K562 (cell line): ENCODE measurements around the gene AMBP. TPM values are rescaled to one million over a fixed set of nuclear protein-coding genes. Genes with fewer than 3 reads are reported as not detected.

Experiments
- ATAC-seq: fragments of 200-7000 bp; cut with Tn5 transposase; 3 replicates; pipeline ENCODE4 v1.9.1; 2020; ENCODE audit warnings: moderate library complexity
- BruUV-seq: library from RNA; stranded (reverse); fragments of 400-500 nt; replicated peaks from 2 replicates; lab custom pipeline; 2021; lab: Mats Ljungman, UMichigan
- CTCF ChIA-PET: fragments of 300-600 bp; formaldehyde crosslinking; extraction: SDS; loops from one replicate; lab custom pipeline; 2021; ENCODE audit warnings: low intra/inter-chr PET ratio; lab: Yijun Ruan, JAX
- POLR2A ChIA-PET: fragments of 300-600, 350-650 bp; sonication (Branson Sonifier 250); formaldehyde crosslinking; extraction: SDS; loops from one replicate; lab custom pipeline; 2021; ENCODE audit warnings: antibody characterized with exemption, inconsistent platforms; lab: Yijun Ruan, JAX
- DNase-seq, 4 experiments: peaks; one replicate each; pipeline versions ENCODE4 v3.0.0 to v3.0.0-alpha.2; 2011 to 2018; ENCODE audit warnings: low spot score in 3 of 4, mixed read lengths in 3 of 4; ENCODE audit errors: extremely low read depth in 1 of 4
- FAIRE-seq: peaks from 2 replicates; lab custom pipeline; 2011; peaks lifted over from hg19 to GRCh38; lab: Jason Lieb, UNC
- H2AFZ ChIP-seq: 2 replicates; pipeline ENCODE4 v1.6.0; 2011; ENCODE audit warnings: low read depth, low read length, control low read depth, inconsistent platforms
- H3K27ac ChIP-seq: fragments of 200-600 bp; 3 replicates; pipeline ENCODE4 v1.8.0; 2011; ENCODE audit warnings: low read depth, mild to moderate bottlenecking, control low read depth, inconsistent platforms, low read length, moderate library complexity, mixed read lengths; ENCODE audit errors: extremely low read depth
- H3K27me3 ChIP-seq, 2 experiments: fragments of 300-600 bp in 1 of 2; 2 replicates in 1 of 2; 3 replicates in 1 of 2; pipeline versions ENCODE4 v1.6.0 to v1.8.0; 2011; ENCODE audit warnings: inconsistent platforms in 2 of 2, low read length in 2 of 2, mild to moderate bottlenecking in 1 of 2, mixed read lengths in 1 of 2, moderate library complexity in 1 of 2; ENCODE audit not compliant: control insufficient read depth in 2 of 2, insufficient read depth in 2 of 2
- H3K36me3 ChIP-seq: fragments of 300-600 bp; 3 replicates; pipeline ENCODE4 v1.8.0; 2011; ENCODE audit warnings: mild to moderate bottlenecking, low read length, inconsistent platforms; ENCODE audit not compliant: control insufficient read depth, insufficient read depth
- H3K4me1 ChIP-seq, 2 experiments: fragments of 200-600 bp in 1 of 2; replicated peaks in 1 of 2; 2 replicates in 1 of 2; 3 replicates in 1 of 2; pipeline versions ENCODE4 v1.5.1 to v1.8.0; 2011; ENCODE audit warnings: inconsistent platforms in 2 of 2, low read length in 2 of 2, mild to moderate bottlenecking in 1 of 2, mixed read lengths in 1 of 2, moderate library complexity in 1 of 2; ENCODE audit not compliant: control insufficient read depth in 2 of 2, insufficient read depth in 2 of 2
- H3K4me2 ChIP-seq: 2 replicates; pipeline ENCODE4 v1.6.1; 2011; ENCODE audit warnings: low read length, control low read depth, inconsistent platforms, mixed read lengths; ENCODE audit not compliant: insufficient read depth
- H3K4me3 ChIP-seq: fragments of 200-600 bp; sonication (generic), shearing (Covaris generic); 2 replicates; pipeline ENCODE4 v1.5.1; 2016; ENCODE audit warnings: control low read depth, inconsistent platforms
- H3K79me2 ChIP-seq: fragments of 200-600 bp; 3 replicates; pipeline ENCODE4 v1.8.0; 2011; ENCODE audit warnings: low read length, inconsistent platforms; ENCODE audit not compliant: control insufficient read depth, insufficient read depth
- H3K9ac ChIP-seq, 2 experiments: 2 replicates each; pipeline versions ENCODE4 v1.6.0 to v1.6.1; 2011; ENCODE audit warnings: low read depth in 2 of 2, low read length in 2 of 2, control low read depth in 1 of 2, inconsistent platforms in 1 of 2, mild to moderate bottlenecking in 1 of 2, mixed read lengths in 1 of 2; ENCODE audit not compliant: insufficient read depth in 1 of 2
- H3K9me1 ChIP-seq: one replicate; pipeline ENCODE4 v1.6.0; 2011; ENCODE audit warnings: inconsistent platforms, mild to moderate bottlenecking, low read length, moderate library complexity; ENCODE audit not compliant: control insufficient read depth, insufficient read depth
- H3K9me3 ChIP-seq: replicated peaks from 2 replicates; pipeline ENCODE4 v1.5.1; 2011; ENCODE audit warnings: low read depth, low read length, inconsistent platforms; ENCODE audit not compliant: control insufficient read depth, insufficient read depth
- H4K20me1 ChIP-seq: replicated peaks from 2 replicates; pipeline ENCODE4 v1.6.1; 2011; ENCODE audit warnings: low read length, inconsistent platforms, mixed read lengths; ENCODE audit not compliant: control insufficient read depth, insufficient read depth
- BCL6 ChIP-seq: fragments of 250-450 bp; sonication (Bioruptor Pico); IDR thresholded peaks from 2 replicates; pipeline ENCODE4 v1.4.0; 2020
- CBX1 ChIP-seq: sonication (generic); IDR thresholded peaks from 2 replicates; pipeline ENCODE4 v1.6.1; 2016; ENCODE audit warnings: antibody characterized with exemption, low read depth, mild to moderate bottlenecking
- CBX3 ChIP-seq, 2 experiments: IDR thresholded peaks; 1 replicate in 1 of 2; 2 replicates in 1 of 2; pipeline ENCODE4 v1.6.1; 2012; ENCODE audit warnings: inconsistent platforms in 2 of 2, low read length in 2 of 2, borderline replicate concordance in 1 of 2, control low read depth in 1 of 2
- ELF4 ChIP-seq: fragments of 450-650 bp; formaldehyde crosslinking; IDR thresholded peaks from 2 replicates; pipeline ENCODE4 v1.4.0; 2022; ENCODE audit warnings: missing genetic modification characterization
- ETV1 ChIP-seq: fragments of 450-650 bp; conservative IDR thresholded peaks from 2 replicates; pipeline ENCODE4 v1.6.1; 2016; ENCODE audit warnings: missing genetic modification characterization, control low read depth, low read depth, missing compliant biosample characterization
- GATAD2B ChIP-seq: fragments of 450-650 bp; IDR thresholded peaks from 2 replicates; pipeline ENCODE4 v1.6.1; 2017; ENCODE audit warnings: mild to moderate bottlenecking, borderline replicate concordance
- KAT7 ChIP-seq: sonication (generic); formaldehyde crosslinking; IDR thresholded peaks from 2 replicates; pipeline ENCODE4 v1.8.0; 2022; ENCODE audit warnings: missing genetic modification reagents, mild to moderate bottlenecking, borderline replicate concordance
- MLLT1 ChIP-seq, 2 experiments: fragments of 450-650 bp; IDR thresholded peaks; 2 replicates each; pipeline ENCODE4 v1.6.1; 2016
- PRDM10 ChIP-seq: fragments of 450-650 bp; IDR thresholded peaks from 2 replicates; pipeline ENCODE4 v1.6.1; 2018; ENCODE audit not compliant: partially characterized antibody
- SMARCA5 ChIP-seq: fragments of 450-650 bp; IDR thresholded peaks from 2 replicates; pipeline ENCODE4 v1.6.1; 2016
- WGBS: fragments of 100-300 bp; shearing (Covaris generic); methylation state at CpG from one replicate; pipeline ENCODE4 v1.1.6; 2016; ENCODE audit warnings: low coverage, mixed read lengths; ENCODE audit not compliant: insufficient coverage; ENCODE audit errors: missing lambda C conversion rate; 5-methylcytosine and 5-hydroxymethylcytosine counted together
- in situ Hi-C: fragments of 300-500 bp; cut with MboI; formaldehyde crosslinking; loops from 4 replicates; pipeline ENCODE4 v1.15.0; 2018; ENCODE audit warnings: inconsistent platforms, mixed read lengths
- intact Hi-C: fragments of 100-400 bp; cut with micrococcal nuclease; formaldehyde crosslinking; loops from 2 replicates; pipeline ENCODE4 v1.14.2; 2022
- polyA plus RNA-seq, 8 experiments: library from polyadenylated mRNA; depleted of rRNA in 4 of 8; stranded (reverse) in 5 of 8; unstranded in 3 of 8; fragments of >200 nt; fragmentation: Nextera tagmentation in 2 of 8; fragmentation: Illumina TruSeq in 1 of 8; extraction: Ambion mirVana in 2 of 8; extraction: Trizol in 1 of 8; gene quantifications; 2 replicates each; pipeline versions ENCODE4 v1.2.1 to v1.2.3, GENCODE V29; 2011 to 2014; ENCODE audit warnings: inconsistent platforms in 1 of 8, missing spikeins in 1 of 8
- total RNA-seq, 7 experiments: library from RNA; depleted of rRNA in 6 of 7; stranded (reverse); fragments of >200 nt in 6 of 7; fragmentation: Illumina TruSeq in 2 of 7; extraction: Trizol in 2 of 7; gene quantifications; 2 replicates each; pipeline versions ENCODE4 v1.2.1 to v1.2.3, GENCODE V29; 2011 to 2021; ENCODE audit warnings: low replicate concordance in 1 of 7

Gene AMBP
- total and polyA plus RNA-seq, 9 of the 15 experiments (the other 6 are each of a cell fraction or from before 2014, with no cell fraction given) = 1.3 TPM; not detected in 8

GRCh38 chr9:114021578-114021977 lies 56.5 kb downstream of the AMBP start:
- H2AFZ ChIP-seq = no peak overlapping the region
- intact Hi-C loops = no loop called here
- no peaks in the 10 kb centered on the region for H3K79me2 ChIP-seq
- H4K20me1 ChIP-seq = no peaks in the 10 kb centered on the region
- FAIRE-seq (no peak), DNase-seq (no peak), ATAC-seq (no peak)
- no peak for TF ChIP-seq GATAD2B
- no peaks in the 10 kb centered on the region for H3K36me3 ChIP-seq
- no peak overlapping the region for H3K27ac ChIP-seq
- ChIA-PET CTCF (no interaction called here), POLR2A (no interaction called here)
- in situ Hi-C loops = no loop called here
- no peaks in the 10 kb centered on the region for H3K27me3 ChIP-seq
- no peaks in the 10 kb centered on the region for H3K9me3 ChIP-seq
- no peak overlapping the region for H3K9ac ChIP-seq
- 44% methylated on average over 3 of the region's 3 CpGs for WGBS
- BruUV-seq = no TSS peak
- no peak overlapping the region for H3K4me3 ChIP-seq
- no peaks in the 10 kb centered on the region for H3K9me1 ChIP-seq
- no peak overlapping the region for H3K4me2 ChIP-seq
- no peaks in the 10 kb centered on the region for H3K4me1 ChIP-seq

- FAIRE-seq (no peak), DNase-seq (no peak), ATAC-seq (no peak)
- no peaks in the 10 kb centered on the region for H4K20me1 ChIP-seq
- no peak overlapping the region for H3K9ac ChIP-seq
- H3K4me1 ChIP-seq = no peaks in the 10 kb centered on the region
- ChIA-PET POLR2A (interaction anchor here (0.7 kb wide), 1 partner anchor 213 kb away, joined by 3 read pairs; no protein-coding TSS in a partner anchor), CTCF (no interaction called here)
- no peaks in the 10 kb centered on the region for H3K9me1 ChIP-seq
- no peaks in the 10 kb centered on the region for H3K36me3 ChIP-seq
- H3K27me3 ChIP-seq = no peaks in the 10 kb centered on the region
- BruUV-seq = no TSS peak
- whole genome bisulfite sequencing = 40% methylated on average over 6 of the region's 6 CpGs
- no peaks in the 10 kb centered on the region for H3K9me3 ChIP-seq
- in situ Hi-C loops = no loop called here
- no peaks in the 10 kb centered on the region for H3K79me2 ChIP-seq
- intact Hi-C loops = no loop called here
- no peak overlapping the region for H3K4me3 ChIP-seq
- no peak overlapping the region for H3K27ac ChIP-seq
- no peak overlapping the region for H3K4me2 ChIP-seq
- H2AFZ ChIP-seq = no peak overlapping the region
- TF ChIP-seq ETV1 (tag) (no peak), ELF4 (CRISPR knock-in tag) (no peak), KAT7 (no peak), CBX3 (IDR thresholded peaks at IDR 0.05; ENCODE audit: borderline replicate concordance in 1 of 2, low read length in 2 of 2) (no peak), CBX1 (no peak), BCL6 (CRISPR knock-in tag) (no peak), MLLT1 (IDR thresholded peaks at IDR 0.05) (no peak), SMARCA5 (no peak), PRDM10 (no peak)
Observed at GRCh38 chr9:114017741-114018715, 60.1 kb downstream of the AMBP start.
